ENCODE measurements around the gene DYNAP.

DNA sequence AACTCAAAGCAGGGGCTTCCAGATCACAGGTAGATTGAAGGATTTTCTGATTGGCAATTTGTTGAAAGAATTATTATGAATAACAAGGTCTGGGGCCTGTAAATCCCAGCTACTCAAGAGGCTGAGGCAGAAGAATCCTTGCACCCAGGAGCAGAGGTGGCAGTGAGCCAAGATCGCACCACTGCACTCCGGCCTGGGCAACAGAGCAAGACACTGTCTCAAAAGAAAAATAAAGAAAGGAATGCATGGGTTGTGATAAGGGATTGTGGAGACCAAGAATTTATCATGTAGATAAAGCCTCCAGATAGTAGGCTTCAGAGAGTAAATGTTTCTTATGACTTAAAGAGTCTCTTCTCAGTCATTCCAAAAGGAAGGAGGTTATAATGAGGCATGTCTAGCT, 35.8 kb upstream of the DYNAP start:
- no peak for TF ChIP-seq POLR2AphosphoS5 (IDR thresholded peaks at IDR 0.05; ENCODE audit: low read depth)
- TF ChIP-seq CTCF (IDR thresholded peaks at IDR 0.05; ENCODE audit: insufficient read depth, low read length), result no peak
